Gastroesophageal sphincter (tissue), 4 donors: Measurements from ENCODE around the gene E2F7. TPM values are rescaled to one million over a fixed set of nuclear protein-coding genes. Genes with fewer than 3 reads are reported as not detected.

Source experiments
- ATAC-seq: fragments of 150-250 bp; one replicate; pipeline ENCODE4 v1.9.1; 2016; ENCODE audit warnings: mild to moderate bottlenecking, moderate library complexity
- H3K27ac ChIP-seq, 4 donors: fragments of 200-600 bp; sonication (generic) in 3 of 4; 1 replicate in 3 of 4; 2 replicates in 1 of 4; pipeline ENCODE4 v1.5.1; 2016 to 2019
- H3K27me3 ChIP-seq: fragments of 200-600 bp; sonication (generic); one replicate; pipeline ENCODE4 v1.5.1; 2019
- H3K36me3 ChIP-seq, 2 donors: fragments of 200-600 bp; sonication (generic); one replicate each; pipeline ENCODE4 v1.5.1; 2019; ENCODE audit warnings: control low read depth in 1 of 2
- H3K4me1 ChIP-seq, 3 donors: fragments of 200-600 bp; sonication (generic); 1 replicate in 2 of 3; 2 replicates in 1 of 3; pipeline ENCODE4 v1.5.1; 2016 to 2019; ENCODE audit warnings: control low read depth in 2 of 3
- H3K4me3 ChIP-seq, 2 donors: fragments of 200-600 bp; sonication (generic); one replicate each; pipeline ENCODE4 v1.5.1; 2019; ENCODE audit warnings: mild to moderate bottlenecking in 1 of 2, moderate library complexity in 1 of 2
- H3K9me3 ChIP-seq, 3 donors: fragments of 200-600 bp; sonication (generic); one replicate each; pipeline ENCODE4 v1.5.1; 2017 to 2019; ENCODE audit warnings: control low read depth in 2 of 3
- EP300 ChIP-seq: sonication (generic); formaldehyde crosslinking; IDR thresholded peaks from one replicate; pipeline ENCODE4 v1.6.1; 2017; ENCODE audit warnings: antibody characterized with exemption, mild to moderate bottlenecking
- POLR2A ChIP-seq, 2 donors: fragments of 450-650 bp; IDR thresholded peaks; one replicate each; pipeline ENCODE4 v1.6.1; 2017; ENCODE audit warnings: antibody characterized with exemption in 2 of 2, mild to moderate bottlenecking in 2 of 2, moderate library complexity in 1 of 2
- POLR2AphosphoS5 ChIP-seq: sonication (generic); formaldehyde crosslinking; IDR thresholded peaks from one replicate; pipeline ENCODE4 v1.6.1; 2017; ENCODE audit warnings: antibody characterized with exemption
- WGBS, 2 donors: methylation state at CpG; one replicate each; pipeline ENCODE4 v1.1.5; 2018; ENCODE audit warnings: low coverage in 1 of 2; 5-methylcytosine and 5-hydroxymethylcytosine counted together
- total RNA-seq, 4 donors: library from RNA; depleted of rRNA; stranded (reverse); fragments of >200 nt; gene quantifications; one replicate each; pipeline ENCODE4 v1.1.0, GENCODE V29; 2016
- TF ChIP-seq, protein P1 (sequence below), 4 experiments: fragments of 200-600 bp in 2 of 4; fragments of 450-650 bp in 2 of 4; sonication (generic) in 1 of 4; IDR thresholded peaks; one replicate each; pipeline ENCODE4 v1.5.1; 2017 to 2019; ENCODE audit warnings: antibody characterized with exemption in 4 of 4, mild to moderate bottlenecking in 2 of 4, moderate library complexity in 2 of 4

Gene E2F7
- total RNA-seq, 4 donors from 2014 or later = 0.47 TPM; not detected in 3

DNA sequence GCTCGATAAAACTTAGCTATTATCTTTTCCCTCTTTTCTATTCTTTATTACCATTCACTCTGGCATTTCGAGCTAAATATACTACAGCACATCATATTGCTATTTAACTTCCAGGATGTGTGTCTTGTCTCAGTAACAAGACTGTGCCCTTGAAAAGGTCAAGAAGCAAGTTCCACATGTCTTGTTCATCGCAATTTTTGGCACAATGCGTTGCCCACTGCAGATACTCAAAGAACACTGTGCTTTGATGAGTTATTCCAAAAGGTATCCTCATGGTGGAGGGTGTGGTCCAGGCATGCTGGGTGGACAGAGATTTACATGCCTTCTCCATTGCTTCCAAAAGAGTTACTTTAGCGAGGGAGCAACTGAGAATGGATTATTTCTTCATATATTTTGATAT is 6.6 kb downstream of the E2F7 start:
- Histone ChIP-seq H3K4me3 (no peak overlapping the region), H3K4me1 (peaks cover 0 to 10% (median 0%) of the 10 kb centered on the region in 3 donors), H3K36me3 (no peaks in the 10 kb centered on the region), H3K27ac (no peak overlapping the region), H3K9me3 (no peaks in the 10 kb centered on the region), H3K27me3 (peaks cover 24% of the 10 kb centered on the region)
- no peak for ATAC-seq
- TF ChIP-seq POLR2AphosphoS5 (no peak), POLR2A (IDR thresholded peaks at IDR 0.05) (no peak), EP300 (no peak)
- TF ChIP-seq, protein P1, sequence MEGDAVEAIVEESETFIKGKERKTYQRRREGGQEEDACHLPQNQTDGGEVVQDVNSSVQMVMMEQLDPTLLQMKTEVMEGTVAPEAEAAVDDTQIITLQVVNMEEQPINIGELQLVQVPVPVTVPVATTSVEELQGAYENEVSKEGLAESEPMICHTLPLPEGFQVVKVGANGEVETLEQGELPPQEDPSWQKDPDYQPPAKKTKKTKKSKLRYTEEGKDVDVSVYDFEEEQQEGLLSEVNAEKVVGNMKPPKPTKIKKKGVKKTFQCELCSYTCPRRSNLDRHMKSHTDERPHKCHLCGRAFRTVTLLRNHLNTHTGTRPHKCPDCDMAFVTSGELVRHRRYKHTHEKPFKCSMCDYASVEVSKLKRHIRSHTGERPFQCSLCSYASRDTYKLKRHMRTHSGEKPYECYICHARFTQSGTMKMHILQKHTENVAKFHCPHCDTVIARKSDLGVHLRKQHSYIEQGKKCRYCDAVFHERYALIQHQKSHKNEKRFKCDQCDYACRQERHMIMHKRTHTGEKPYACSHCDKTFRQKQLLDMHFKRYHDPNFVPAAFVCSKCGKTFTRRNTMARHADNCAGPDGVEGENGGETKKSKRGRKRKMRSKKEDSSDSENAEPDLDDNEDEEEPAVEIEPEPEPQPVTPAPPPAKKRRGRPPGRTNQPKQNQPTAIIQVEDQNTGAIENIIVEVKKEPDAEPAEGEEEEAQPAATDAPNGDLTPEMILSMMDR (IDR thresholded peaks at IDR 0.05) = no peak
- WGBS, 2 donors = 85 to 89% methylated on average over 4 to 5 of the region's 5 CpGs

DNA sequence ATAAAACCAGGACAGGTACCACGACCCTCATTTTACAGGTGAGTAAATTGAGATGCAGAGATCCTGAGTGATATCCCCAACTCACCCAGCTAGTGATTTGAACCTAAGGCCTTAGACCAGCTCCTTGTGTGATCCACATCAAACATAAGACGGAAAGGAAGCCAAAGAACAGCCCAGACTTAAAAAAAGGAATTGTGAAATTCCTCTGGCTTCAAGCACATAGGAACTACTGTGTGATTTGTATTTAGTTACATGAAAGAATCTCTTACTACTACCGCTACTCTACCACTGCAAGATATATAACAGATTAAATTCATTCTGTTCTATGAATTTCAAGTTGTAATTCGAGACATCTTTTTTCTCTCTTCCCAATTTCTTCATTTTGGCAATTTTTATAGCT is 10.5 kb downstream of the E2F7 start:
- no peak for ATAC-seq
- no peaks in the 10 kb centered on the region for H3K9me3 ChIP-seq
- WGBS, 2 donors = 79% methylated on average over 4 of the region's 4 CpGs
- H3K27me3 ChIP-seq = no peaks in the 10 kb centered on the region
- H3K27ac ChIP-seq = no peak overlapping the region
- TF ChIP-seq, protein P1 (IDR thresholded peaks at IDR 0.05) = no peak
- TF ChIP-seq EP300 (no peak), POLR2AphosphoS5 (no peak), POLR2A (IDR thresholded peaks at IDR 0.05) (no peak)
- no peak overlapping the region for H3K4me3 ChIP-seq
- no peaks in the 10 kb centered on the region for H3K4me1 ChIP-seq
- H3K36me3 ChIP-seq = no peaks in the 10 kb centered on the region

DNA sequence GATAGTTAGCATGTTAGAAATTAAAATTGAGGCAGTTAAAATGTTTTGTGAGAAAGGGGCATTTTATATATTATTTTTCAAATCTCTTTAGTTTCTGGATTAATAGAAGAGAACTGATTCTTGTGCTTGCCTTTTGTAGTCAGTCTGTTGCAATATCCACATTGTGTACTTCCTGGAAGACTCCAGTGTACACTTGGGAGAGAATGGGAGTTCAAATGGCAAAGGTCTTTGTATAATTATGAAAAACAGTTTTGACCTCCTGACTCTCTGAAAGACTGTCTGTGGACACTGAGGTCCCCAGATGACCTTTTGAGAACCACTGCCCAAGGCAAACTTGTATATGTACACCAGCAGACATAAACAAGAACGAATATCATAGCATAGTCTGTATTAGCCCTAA is 12.1 kb downstream of the E2F7 start:
- no peak overlapping the region for H3K27ac ChIP-seq
- no peak for ATAC-seq
- H3K4me1 ChIP-seq = no peaks in the 10 kb centered on the region
- H3K9me3 ChIP-seq = no peaks in the 10 kb centered on the region
- no peak for TF ChIP-seq EP300
- TF ChIP-seq, protein P1 (IDR thresholded peaks at IDR 0.05) = no peak
- TF ChIP-seq POLR2AphosphoS5 = no peak
- TF ChIP-seq POLR2A (IDR thresholded peaks at IDR 0.05) = no peak
- no peak overlapping the region for H3K4me3 ChIP-seq
- no peaks in the 10 kb centered on the region for H3K27me3 ChIP-seq
- WGBS, 2 donors = 50 to 78% methylated on average over 1 of the region's 1 CpG
- no peaks in the 10 kb centered on the region for H3K36me3 ChIP-seq

DNA sequence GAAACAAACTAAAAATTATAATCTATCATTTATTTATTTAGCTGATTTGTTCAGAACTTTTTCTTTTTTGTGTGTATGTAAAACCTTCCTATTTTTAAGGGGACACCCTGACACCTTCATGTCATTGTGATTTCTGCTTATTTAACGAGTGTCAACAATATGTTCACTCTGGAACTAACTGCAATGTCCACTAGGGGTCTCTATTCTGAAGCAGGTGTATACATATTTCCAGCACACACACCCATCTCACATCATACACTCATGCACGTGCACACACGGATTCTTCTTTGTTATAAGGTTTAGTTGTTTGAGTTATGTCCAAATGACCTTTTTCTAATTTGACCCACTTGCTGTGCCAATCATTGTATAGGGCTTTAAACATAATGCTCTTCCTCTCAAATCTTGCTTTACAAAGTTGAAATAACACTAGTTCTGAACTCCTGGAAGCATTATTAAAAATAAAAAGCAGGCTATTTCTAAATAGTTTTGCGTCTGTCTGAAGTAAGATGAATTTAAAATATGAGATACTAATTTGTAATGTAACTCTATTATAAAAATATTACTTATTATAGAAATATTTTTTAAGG is 15.5 kb downstream of the E2F7 start:
- H3K36me3 ChIP-seq = no peaks in the 10 kb centered on the region
- no peak overlapping the region for H3K27ac ChIP-seq
- H3K4me3 ChIP-seq = no peak overlapping the region
- WGBS, 2 donors = 17 to 19% methylated on average over 4 of the region's 4 CpGs
- no peak for TF ChIP-seq EP300
- TF ChIP-seq, protein P1 (IDR thresholded peaks at IDR 0.05) = peak; percentile 43 to 68 (median 64)
- H3K9me3 ChIP-seq = no peaks in the 10 kb centered on the region
- ATAC-seq = no peak
- H3K27me3 ChIP-seq = no peaks in the 10 kb centered on the region
- H3K4me1 ChIP-seq = no peaks in the 10 kb centered on the region

DNA sequence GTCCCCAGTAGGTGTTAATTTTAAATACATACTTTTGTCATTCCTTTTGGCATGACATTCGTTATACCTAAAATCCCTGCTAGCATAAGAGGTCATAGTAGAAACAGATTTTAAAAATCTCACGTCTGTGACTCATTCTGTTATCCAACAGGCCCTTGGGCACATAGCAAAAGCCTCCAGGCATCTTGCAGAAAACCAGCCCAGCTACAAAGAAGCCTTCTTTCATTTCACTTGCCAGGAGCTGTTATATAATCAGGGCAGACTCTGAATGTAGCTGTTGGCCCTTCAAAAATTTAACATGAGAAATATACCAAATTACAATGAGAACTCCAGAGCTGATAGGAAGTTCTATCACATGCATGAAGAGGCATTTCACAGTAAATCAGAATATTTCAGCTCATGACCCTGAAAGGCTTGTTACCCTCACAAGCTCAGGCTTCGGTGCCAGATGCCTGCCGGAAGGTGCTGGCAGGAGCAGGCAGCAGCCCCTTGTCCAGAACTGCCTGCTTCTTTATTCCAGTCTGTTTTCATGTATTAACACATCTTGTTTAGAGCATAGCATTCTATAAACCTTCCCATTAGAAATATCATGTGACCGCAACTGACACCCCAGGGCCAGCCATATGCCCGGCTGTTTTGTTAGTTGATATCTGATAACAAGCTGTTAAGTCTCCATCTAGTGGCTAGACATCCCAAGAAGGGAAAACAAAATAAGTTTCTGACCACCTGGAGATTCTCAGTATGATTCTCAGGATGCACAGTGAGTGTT is 17.8 kb downstream of the E2F7 start:
- no peak overlapping the region for H3K4me3 ChIP-seq
- TF ChIP-seq POLR2A (IDR thresholded peaks at IDR 0.05) = no peak
- TF ChIP-seq EP300 = no peak
- no peak for TF ChIP-seq POLR2AphosphoS5
- TF ChIP-seq, protein P1 (IDR thresholded peaks at IDR 0.05) = no peak
- no peaks in the 10 kb centered on the region for H3K9me3 ChIP-seq
- no peaks in the 10 kb centered on the region for H3K36me3 ChIP-seq
- H3K27ac ChIP-seq = no peak overlapping the region
- H3K4me1 ChIP-seq = no peaks in the 10 kb centered on the region
- 87 to 95% methylated on average over 5 of the region's 6 CpGs for WGBS, 2 donors
- ATAC-seq = no peak
- H3K27me3 ChIP-seq = no peaks in the 10 kb centered on the region
